C4-2B (cell line): ENCODE data around the gene TLE5.

Experiments used
- CTCF ChIP-seq: fragments of 450-650 bp; conservative IDR thresholded peaks from 2 replicates; pipeline ENCODE4 v1.5.1; 2017; ENCODE audit warnings: mild to moderate bottlenecking
- ZFX ChIP-seq: fragments of 450-650 bp; IDR thresholded peaks from 2 replicates; pipeline ENCODE4 v1.6.1; 2017

GRCh38 chr19:3056417-3057088, 5.7 kb downstream of the TLE5 start:
- TF ChIP-seq CTCF (no peak), ZFX (no peak)
